Endothelial cell (in vitro differentiated cells): ENCODE measurements around the gene MYZAP. TPM values are rescaled to one million over a fixed set of nuclear protein-coding genes. Genes with fewer than 3 reads are reported as not detected.
A peak's percentile ranks its signal among the peaks of the same experiment; 100 is the strongest.

Source experiments
- DNase-seq: peaks from one replicate; pipeline ENCODE4 v3.0.0; 2021; ENCODE audit warnings: low spot score
- H3K27ac Mint-ChIP-seq: one replicate; pipeline ENCODE4 v1.8.0; 2021; ENCODE audit warnings: mixed read lengths, inconsistent platforms; ENCODE audit not compliant: unreplicated experiment
- H3K27me3 Mint-ChIP-seq: one replicate; pipeline ENCODE4 v1.8.0; 2021; ENCODE audit warnings: mild to moderate bottlenecking, moderate library complexity, mixed read lengths, inconsistent platforms; ENCODE audit not compliant: unreplicated experiment
- H3K36me3 Mint-ChIP-seq: one replicate; pipeline ENCODE4 v1.8.0; 2021; ENCODE audit warnings: mild to moderate bottlenecking, low read depth, mixed read lengths, inconsistent platforms; ENCODE audit not compliant: unreplicated experiment
- H3K4me1 Mint-ChIP-seq: one replicate; pipeline ENCODE4 v1.8.0; 2021; ENCODE audit warnings: mild to moderate bottlenecking, mixed read lengths, inconsistent platforms; ENCODE audit not compliant: unreplicated experiment
- H3K4me3 Mint-ChIP-seq: one replicate; pipeline ENCODE4 v1.8.0; 2021; ENCODE audit warnings: mild to moderate bottlenecking, mixed read lengths, inconsistent platforms; ENCODE audit not compliant: unreplicated experiment
- H3K9me3 Mint-ChIP-seq: one replicate; pipeline ENCODE4 v1.8.0; 2021; ENCODE audit warnings: mixed read lengths, inconsistent platforms; ENCODE audit not compliant: unreplicated experiment
- CTCF ChIP-seq: fragments of 200-600 bp; sonication (generic); IDR thresholded peaks from one replicate; pipeline ENCODE4 v1.5.0; 2021; ENCODE audit warnings: antibody characterized with exemption; ENCODE audit not compliant: unreplicated experiment
- total RNA-seq: library from RNA; stranded (reverse); fragmentation: NEBNext Ultra II Directional; extraction: Animal tissue kit (Norgen Biotek cat#: 25700); gene quantifications from one replicate; pipeline ENCODE4 v1.2.1, GENCODE V29; 2021; ENCODE audit not compliant: unreplicated experiment

The MYZAP gene
- total RNA-seq, 1 donor from 2014 or later: 55.3 TPM

- H3K4me3 Mint-ChIP-seq: no peak overlapping the region
- peaks cover 3% of the 10 kb centered on the region for H3K27me3 Mint-ChIP-seq
- no peak overlapping the region for H3K27ac Mint-ChIP-seq
- TF ChIP-seq CTCF: no peak
- peaks cover 20% of the 10 kb centered on the region for H3K4me1 Mint-ChIP-seq
- H3K36me3 Mint-ChIP-seq: peaks cover 10% of the 10 kb centered on the region
- no peak for DNase-seq
- no peaks in the 10 kb centered on the region for H3K9me3 Mint-ChIP-seq
Observed at GRCh38 chr15:57690341-57690966, 98.8 kb downstream of the MYZAP start.

GRCh38 chr15:57691082-57691481 is 99.4 kb downstream of the MYZAP start:
- H3K27me3 Mint-ChIP-seq: peaks cover 3% of the 10 kb centered on the region
- H3K4me3 Mint-ChIP-seq: no peak overlapping the region
- H3K9me3 Mint-ChIP-seq: no peaks in the 10 kb centered on the region
- DNase-seq: no peak
- TF ChIP-seq CTCF: no peak
- H3K27ac Mint-ChIP-seq: no peak overlapping the region
- H3K4me1 Mint-ChIP-seq: peaks cover 26% of the 10 kb centered on the region
- H3K36me3 Mint-ChIP-seq: peaks cover 10% of the 10 kb centered on the region

- Mint-ChIP-seq H3K4me1 (peaks cover 40% of the 10 kb centered on the region), H3K36me3 (peaks cover 10% of the 10 kb centered on the region), H3K27me3 (peaks cover 3% of the 10 kb centered on the region), H3K9me3 (no peaks in the 10 kb centered on the region), H3K4me3 (no peak overlapping the region), H3K27ac (peak overlapping the region; percentile 45)
- no peak for DNase-seq
- no peak for TF ChIP-seq CTCF
Observed at GRCh38 chr15:57692709-57693108, 101.0 kb downstream of the MYZAP start.

- H3K4me3 Mint-ChIP-seq: no peak overlapping the region
- H3K27me3 Mint-ChIP-seq: peaks cover 3% of the 10 kb centered on the region
- peaks cover 40% of the 10 kb centered on the region for H3K4me1 Mint-ChIP-seq
- TF ChIP-seq CTCF: no peak
- H3K9me3 Mint-ChIP-seq: no peaks in the 10 kb centered on the region
- DNase-seq: no peak
- H3K36me3 Mint-ChIP-seq: peaks cover 10% of the 10 kb centered on the region
- no peak overlapping the region for H3K27ac Mint-ChIP-seq
Observed at GRCh38 chr15:57694279-57694678, 102.6 kb downstream of the MYZAP start.

- TF ChIP-seq CTCF: no peak
- peak overlapping the region; percentile 81 for H3K27ac Mint-ChIP-seq
Observed at GRCh38 chr15:57696146-57696545, 104.4 kb downstream of the MYZAP start.

More at GRCh38 chr15:57696146-57696545, 104.4 kb downstream of the MYZAP start:
- H3K9me3 Mint-ChIP-seq: no peaks in the 10 kb centered on the region
- peak; percentile 20 for DNase-seq
- H3K27me3 Mint-ChIP-seq: peaks cover 3% of the 10 kb centered on the region
- H3K36me3 Mint-ChIP-seq: peaks cover 6% of the 10 kb centered on the region
- H3K4me1 Mint-ChIP-seq: peaks cover 40% of the 10 kb centered on the region
- no peak overlapping the region for H3K4me3 Mint-ChIP-seq
